GM12875 (cell line): ENCODE data around the gene PXT1.
"Not testable (repeated sequence)": the region's sequence is repeated elsewhere in the genome, so short reads cannot be mapped to it uniquely, and the experiment has no call there.

Experiments
- H3K4me3 ChIP-seq: one replicate; pipeline ENCODE4 v1.5.1; 2011; ENCODE audit warnings: low read depth, low read length, control low read depth
- TF ChIP-seq, protein P1 (sequence below): IDR thresholded peaks from 2 replicates; pipeline ENCODE4 v1.5.1; 2011; ENCODE audit warnings: low read depth, mild to moderate bottlenecking, control low read depth, inconsistent platforms, low read length, moderate library complexity, borderline replicate concordance; ENCODE audit not compliant: insufficient read depth

The PXT1 gene

GRCh38 chr6:36461646-36462045, 19.0 kb upstream of the PXT1 start:
- TF ChIP-seq, protein P1, sequence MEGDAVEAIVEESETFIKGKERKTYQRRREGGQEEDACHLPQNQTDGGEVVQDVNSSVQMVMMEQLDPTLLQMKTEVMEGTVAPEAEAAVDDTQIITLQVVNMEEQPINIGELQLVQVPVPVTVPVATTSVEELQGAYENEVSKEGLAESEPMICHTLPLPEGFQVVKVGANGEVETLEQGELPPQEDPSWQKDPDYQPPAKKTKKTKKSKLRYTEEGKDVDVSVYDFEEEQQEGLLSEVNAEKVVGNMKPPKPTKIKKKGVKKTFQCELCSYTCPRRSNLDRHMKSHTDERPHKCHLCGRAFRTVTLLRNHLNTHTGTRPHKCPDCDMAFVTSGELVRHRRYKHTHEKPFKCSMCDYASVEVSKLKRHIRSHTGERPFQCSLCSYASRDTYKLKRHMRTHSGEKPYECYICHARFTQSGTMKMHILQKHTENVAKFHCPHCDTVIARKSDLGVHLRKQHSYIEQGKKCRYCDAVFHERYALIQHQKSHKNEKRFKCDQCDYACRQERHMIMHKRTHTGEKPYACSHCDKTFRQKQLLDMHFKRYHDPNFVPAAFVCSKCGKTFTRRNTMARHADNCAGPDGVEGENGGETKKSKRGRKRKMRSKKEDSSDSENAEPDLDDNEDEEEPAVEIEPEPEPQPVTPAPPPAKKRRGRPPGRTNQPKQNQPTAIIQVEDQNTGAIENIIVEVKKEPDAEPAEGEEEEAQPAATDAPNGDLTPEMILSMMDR = no peak
- no peak overlapping the region for H3K4me3 ChIP-seq

- TF ChIP-seq, protein P1 = no peak
- no peak overlapping the region for H3K4me3 ChIP-seq
Observed at GRCh38 chr6:36460916-36461315, 18.3 kb upstream of the PXT1 start.

GRCh38 chr6:36459501-36459900, 16.8 kb upstream of the PXT1 start:
- H3K4me3 ChIP-seq = no peak overlapping the region
- TF ChIP-seq, protein P1 = no peak

DNA sequence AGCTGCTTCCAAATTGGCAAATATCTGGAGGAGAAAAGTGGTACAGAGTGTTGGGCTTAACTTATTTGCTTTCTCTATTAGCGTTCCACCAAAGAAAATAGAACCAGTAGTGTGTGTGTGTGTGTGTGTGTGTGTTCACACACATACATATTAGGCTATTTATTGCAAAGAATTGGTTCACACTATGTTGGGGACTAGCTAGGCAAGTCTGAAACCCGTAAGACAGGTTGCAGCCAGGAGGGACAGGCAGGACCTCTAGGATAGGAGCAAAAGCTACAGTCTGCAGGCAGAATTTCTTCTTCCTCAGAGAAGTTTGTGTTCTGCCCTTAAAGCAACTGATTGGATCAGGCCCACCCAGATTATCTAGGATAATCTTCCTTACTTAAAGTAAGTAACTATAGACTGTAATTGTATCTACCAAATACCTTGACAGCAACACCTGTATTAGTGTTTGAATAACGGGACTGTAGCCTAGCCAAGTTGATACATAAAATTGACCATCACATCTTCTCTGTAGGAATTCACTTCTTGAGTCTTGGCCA, 12.9 kb upstream of the PXT1 start:
- H3K4me3 ChIP-seq = no peak overlapping the region
- TF ChIP-seq, protein P1 = no peak

GRCh38 chr6:36452897-36453296, 10.2 kb upstream of the PXT1 start:
- not testable (repeated sequence) for H3K4me3 ChIP-seq

DNA sequence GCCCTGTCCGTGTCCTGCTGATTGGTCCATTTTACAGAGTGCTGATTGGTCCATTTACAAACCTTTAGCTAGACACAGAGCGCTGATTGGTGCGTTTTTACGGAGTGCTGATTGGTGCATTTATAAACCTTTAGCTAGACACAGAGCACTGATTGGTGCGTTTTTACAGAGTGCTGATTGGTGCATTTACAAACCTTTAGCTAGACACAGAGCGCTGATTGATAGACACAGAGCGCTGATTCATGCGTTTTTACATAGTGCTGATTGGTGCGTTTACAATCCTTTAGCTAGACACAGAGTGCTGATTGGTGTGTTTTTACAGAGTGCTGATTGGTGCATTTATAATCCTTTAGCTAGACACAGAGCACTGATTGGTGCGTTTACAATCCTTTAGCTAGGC, 6.5 kb upstream of the PXT1 start:
- H3K4me3 ChIP-seq = not testable (repeated sequence)

- H3K4me3 ChIP-seq = no peak overlapping the region
- TF ChIP-seq, protein P1 = no peak
Observed at GRCh38 chr6:36445621-36446020, 3.0 kb upstream of the PXT1 start.

DNA sequence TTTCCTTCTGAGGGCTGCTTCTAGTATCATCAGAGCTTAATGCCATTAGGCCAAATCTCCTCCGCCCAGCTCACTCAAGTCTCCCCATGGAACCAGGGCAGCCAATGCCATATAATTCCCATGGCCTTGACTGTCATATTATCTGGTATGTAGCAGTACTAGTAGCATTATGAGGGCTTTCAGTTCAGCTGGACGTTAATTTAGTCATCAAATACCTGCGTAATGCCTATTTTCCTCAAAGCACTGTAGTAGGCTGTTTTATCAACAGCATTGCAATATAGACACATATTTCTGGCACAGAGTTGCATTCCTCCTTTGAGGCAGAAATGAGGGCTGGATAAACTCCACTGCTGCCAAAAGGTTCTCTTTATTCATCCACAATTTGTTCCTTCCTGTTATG, 1.8 kb upstream of the PXT1 start:
- TF ChIP-seq, protein P1 = no peak
- H3K4me3 ChIP-seq = no peak overlapping the region
